ENCODE measurements around the gene DYNLT4.

- TF ChIP-seq CTCF (IDR thresholded peaks at IDR 0.05), result no peak
- TF ChIP-seq POLR2A (IDR thresholded peaks at IDR 0.05), result no peak
- no peak for TF ChIP-seq POLR2AphosphoS5 (IDR thresholded peaks at IDR 0.05)
- no peak for TF ChIP-seq EP300 (IDR thresholded peaks at IDR 0.05; ENCODE audit: low read depth)
These were observed 40.7 kb upstream of the DYNLT4 start for GRCh38 chr1:44847845-44848244.
